ENCODE data around the gene MMP2.
A peak's percentile ranks its signal among the peaks of the same experiment; 100 is the strongest.

MMP2 gene

GRCh38 chr16:55534756-55535155, 55.8 kb downstream of the MMP2 start:
- in situ Hi-C loops (cut with HindIII; ENCODE audit: low sequenced_read_pairs) = no loop called here
- TF ChIP-seq CTCF (IDR thresholded peaks at IDR 0.05; ENCODE audit: low read depth, low read length) = no peak
- no peak for DNase-seq (ENCODE audit: low read depth, low spot score)
- no peak overlapping the region for H3K4me3 ChIP-seq (ENCODE audit: low read depth, low read length)

GRCh38 chr16:55539049-55539448, 60.1 kb downstream of the MMP2 start:
- TF ChIP-seq CTCF (IDR thresholded peaks at IDR 0.05; ENCODE audit: low read depth, low read length) = no peak
- in situ Hi-C loops (cut with HindIII; ENCODE audit: low sequenced_read_pairs) = no loop called here
- DNase-seq (ENCODE audit: low read depth, low spot score) = no peak
- H3K4me3 ChIP-seq (ENCODE audit: low read depth, low read length) = no peak overlapping the region

- no peak overlapping the region for H3K4me3 ChIP-seq (ENCODE audit: low read depth, low read length)
- DNase-seq (ENCODE audit: low read depth, low spot score) = no peak
- TF ChIP-seq CTCF (IDR thresholded peaks at IDR 0.05; ENCODE audit: low read depth, low read length) = no peak
- in situ Hi-C loops (cut with HindIII; ENCODE audit: low sequenced_read_pairs) = no loop called here
Measured at GRCh38 chr16:55539488-55539887, 60.5 kb downstream of the MMP2 start.

GRCh38 chr16:55540221-55540620, 61.2 kb downstream of the MMP2 start:
- TF ChIP-seq CTCF (IDR thresholded peaks at IDR 0.05; ENCODE audit: low read depth, low read length) = no peak
- no peak for DNase-seq (ENCODE audit: low read depth, low spot score)
- no peak overlapping the region for H3K4me3 ChIP-seq (ENCODE audit: low read depth, low read length)
- in situ Hi-C loops (cut with HindIII; ENCODE audit: low sequenced_read_pairs) = no loop called here

GRCh38 chr16:55542459-55543082, 63.6 kb downstream of the MMP2 start:
- in situ Hi-C loops (cut with HindIII; ENCODE audit: low sequenced_read_pairs) = no loop called here
- TF ChIP-seq CTCF (IDR thresholded peaks at IDR 0.05; ENCODE audit: low read depth, low read length) = no peak
- DNase-seq (ENCODE audit: low read depth, low spot score) = peak; percentile 78
- H3K4me3 ChIP-seq (ENCODE audit: low read depth, low read length) = no peak overlapping the region

GRCh38 chr16:55543472-55543871, 64.5 kb downstream of the MMP2 start:
- TF ChIP-seq CTCF (IDR thresholded peaks at IDR 0.05; ENCODE audit: low read depth, low read length) = peak; percentile 4
- H3K4me3 ChIP-seq (ENCODE audit: low read depth, low read length) = no peak overlapping the region
- in situ Hi-C loops (cut with HindIII; ENCODE audit: low sequenced_read_pairs) = no loop called here
- DNase-seq (ENCODE audit: low read depth, low spot score) = peak; percentile 60
